Glutamatergic neuron (in vitro differentiated cells): ENCODE results near the gene ZNF554. TPM values are rescaled to one million over a fixed set of nuclear protein-coding genes. Genes with fewer than 3 reads are reported as not detected.

Source experiments
- DNase-seq: peaks from one replicate; pipeline ENCODE4 v3.0.0; 2022
- H3K27ac Mint-ChIP-seq: one replicate; pipeline ENCODE4 v1.8.0; 2020; ENCODE audit warnings: mild to moderate bottlenecking, mixed read lengths, inconsistent platforms; ENCODE audit not compliant: unreplicated experiment
- H3K27me3 Mint-ChIP-seq: one replicate; pipeline ENCODE4 v1.8.0; 2020; ENCODE audit warnings: mild to moderate bottlenecking, moderate library complexity, mixed read lengths, inconsistent platforms; ENCODE audit not compliant: unreplicated experiment
- H3K36me3 Mint-ChIP-seq: one replicate; pipeline ENCODE4 v1.8.0; 2020; ENCODE audit warnings: mild to moderate bottlenecking, mixed read lengths, inconsistent platforms; ENCODE audit not compliant: unreplicated experiment
- H3K4me1 Mint-ChIP-seq: one replicate; pipeline ENCODE4 v1.8.0; 2020; ENCODE audit warnings: mild to moderate bottlenecking, low read depth, mixed read lengths, inconsistent platforms; ENCODE audit not compliant: unreplicated experiment
- H3K4me3 Mint-ChIP-seq: one replicate; pipeline ENCODE4 v1.8.0; 2020; ENCODE audit warnings: mild to moderate bottlenecking, mixed read lengths, inconsistent platforms; ENCODE audit not compliant: unreplicated experiment
- H3K9me3 Mint-ChIP-seq: one replicate; pipeline ENCODE4 v1.8.0; 2020; ENCODE audit warnings: mild to moderate bottlenecking, moderate library complexity, mixed read lengths, inconsistent platforms; ENCODE audit not compliant: unreplicated experiment
- total RNA-seq: library from RNA; stranded (reverse); fragmentation: NEBNext Ultra II Directional; extraction: Animal tissue kit (Norgen Biotek cat#: 25700); gene quantifications from one replicate; pipeline ENCODE4 v1.2.1, GENCODE V29; 2021; ENCODE audit not compliant: unreplicated experiment
- TF ChIP-seq, protein P1 (sequence below): fragments of 200-600 bp; sonication (generic); IDR thresholded peaks from one replicate; pipeline ENCODE4 v1.5.0; 2021; ENCODE audit not compliant: partially characterized antibody, unreplicated experiment

Gene ZNF554
- total RNA-seq, 1 donor from 2014 or later, result 5.8 TPM

DNA sequence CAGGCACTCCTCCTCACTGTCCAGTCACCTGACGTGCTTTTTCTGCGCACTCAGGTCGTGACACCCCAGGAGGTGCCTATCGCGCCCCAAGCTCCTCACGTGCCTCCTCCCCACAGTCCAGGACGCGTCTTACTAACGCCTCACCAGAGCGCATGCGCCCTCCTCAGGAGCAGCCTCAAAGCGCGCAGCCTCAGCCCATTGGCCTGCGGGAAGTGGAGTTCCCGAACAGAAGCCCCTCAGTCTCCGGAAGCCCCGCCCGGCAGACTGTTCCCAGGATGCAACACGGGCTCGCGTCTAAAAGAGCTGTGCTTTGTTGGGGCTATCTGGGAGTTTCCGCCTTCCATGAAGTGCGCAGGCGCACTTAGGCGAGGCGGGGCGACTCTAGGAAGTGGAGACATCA, 39.2 kb downstream of the ZNF554 start:
- Mint-ChIP-seq H3K27ac (no peak overlapping the region), H3K36me3 (peaks cover 29% of the 10 kb centered on the region), H3K4me1 (no peaks in the 10 kb centered on the region), H3K4me3 (no peak overlapping the region), H3K9me3 (peaks cover 19% of the 10 kb centered on the region), H3K27me3 (peaks cover 2% of the 10 kb centered on the region)
- TF ChIP-seq, protein P1, sequence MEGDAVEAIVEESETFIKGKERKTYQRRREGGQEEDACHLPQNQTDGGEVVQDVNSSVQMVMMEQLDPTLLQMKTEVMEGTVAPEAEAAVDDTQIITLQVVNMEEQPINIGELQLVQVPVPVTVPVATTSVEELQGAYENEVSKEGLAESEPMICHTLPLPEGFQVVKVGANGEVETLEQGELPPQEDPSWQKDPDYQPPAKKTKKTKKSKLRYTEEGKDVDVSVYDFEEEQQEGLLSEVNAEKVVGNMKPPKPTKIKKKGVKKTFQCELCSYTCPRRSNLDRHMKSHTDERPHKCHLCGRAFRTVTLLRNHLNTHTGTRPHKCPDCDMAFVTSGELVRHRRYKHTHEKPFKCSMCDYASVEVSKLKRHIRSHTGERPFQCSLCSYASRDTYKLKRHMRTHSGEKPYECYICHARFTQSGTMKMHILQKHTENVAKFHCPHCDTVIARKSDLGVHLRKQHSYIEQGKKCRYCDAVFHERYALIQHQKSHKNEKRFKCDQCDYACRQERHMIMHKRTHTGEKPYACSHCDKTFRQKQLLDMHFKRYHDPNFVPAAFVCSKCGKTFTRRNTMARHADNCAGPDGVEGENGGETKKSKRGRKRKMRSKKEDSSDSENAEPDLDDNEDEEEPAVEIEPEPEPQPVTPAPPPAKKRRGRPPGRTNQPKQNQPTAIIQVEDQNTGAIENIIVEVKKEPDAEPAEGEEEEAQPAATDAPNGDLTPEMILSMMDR, result no peak
- no peak for DNase-seq

DNA sequence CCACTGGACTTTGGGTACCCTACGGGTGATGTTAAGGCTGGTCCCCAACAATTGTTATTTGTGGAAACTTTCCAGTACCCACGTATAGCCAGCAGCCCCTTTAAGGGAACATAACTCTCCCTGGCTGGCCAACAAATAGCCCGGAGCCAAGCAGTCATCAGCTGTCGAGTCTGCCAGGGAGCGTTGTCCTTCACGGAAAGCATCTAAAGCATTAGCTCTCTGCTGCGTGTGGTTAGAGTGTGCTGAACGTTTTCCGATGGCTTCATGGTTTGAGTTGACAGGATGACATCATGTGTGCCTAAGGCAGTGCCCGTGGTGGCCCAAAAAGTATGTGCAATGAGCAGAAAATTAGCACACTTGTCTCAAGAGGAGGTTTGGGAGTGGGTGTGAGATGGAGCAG, 44.1 kb downstream of the ZNF554 start:
- H3K9me3 Mint-ChIP-seq, result peaks cover 18% of the 10 kb centered on the region

DNA sequence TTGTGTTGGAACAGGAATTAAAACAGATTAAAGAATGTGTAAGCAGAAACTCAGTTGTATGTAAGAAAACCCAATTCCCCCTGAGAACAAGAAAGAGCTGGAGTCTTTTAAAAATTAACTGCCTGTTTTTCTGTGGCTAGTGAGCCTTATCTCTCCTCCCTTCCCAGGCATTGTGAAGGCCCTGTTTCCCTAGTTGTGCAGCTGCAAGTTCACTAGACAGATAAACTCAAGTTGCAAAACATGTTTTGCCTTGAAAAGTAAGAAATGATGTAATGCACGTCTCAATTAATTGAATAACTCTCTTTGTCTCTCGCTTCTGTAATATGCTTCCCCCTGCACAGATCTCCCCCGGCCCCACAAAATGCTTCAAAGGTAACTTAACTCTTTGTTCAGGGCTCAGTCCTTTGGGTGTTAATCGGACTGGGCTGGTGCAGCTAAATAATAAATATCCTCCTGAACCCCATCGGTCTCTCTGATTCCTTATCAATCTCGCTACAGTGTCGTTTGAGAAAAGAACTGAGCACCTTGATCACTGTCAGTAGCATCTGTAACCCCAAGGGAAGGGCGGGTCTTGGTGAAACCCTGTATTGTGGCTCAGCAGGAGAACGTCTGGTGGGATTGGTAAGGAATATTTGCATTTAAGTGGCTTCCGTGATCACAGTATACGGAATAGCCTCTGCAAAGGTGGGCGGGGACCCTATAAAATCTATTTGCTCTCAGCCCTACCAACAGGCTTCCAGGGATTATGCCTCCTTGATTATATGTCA, 45.8 kb downstream of the ZNF554 start:
- DNase-seq, result no peak
- H3K36me3 Mint-ChIP-seq, result no peaks in the 10 kb centered on the region
- H3K4me3 Mint-ChIP-seq, result no peak overlapping the region
- H3K27me3 Mint-ChIP-seq, result peaks cover 5% of the 10 kb centered on the region
- peaks cover 13% of the 10 kb centered on the region for H3K9me3 Mint-ChIP-seq
- no peak overlapping the region for H3K27ac Mint-ChIP-seq
- TF ChIP-seq, protein P1, result no peak
- H3K4me1 Mint-ChIP-seq, result no peaks in the 10 kb centered on the region

More for the DNA sequence above, 44.1 kb downstream of the ZNF554 start:
- no peak for DNase-seq
- Mint-ChIP-seq H3K27ac (no peak overlapping the region), H3K4me1 (no peaks in the 10 kb centered on the region), H3K4me3 (no peak overlapping the region), H3K36me3 (peaks cover 7% of the 10 kb centered on the region), H3K27me3 (peaks cover 8% of the 10 kb centered on the region)
- TF ChIP-seq, protein P1, result no peak

DNA sequence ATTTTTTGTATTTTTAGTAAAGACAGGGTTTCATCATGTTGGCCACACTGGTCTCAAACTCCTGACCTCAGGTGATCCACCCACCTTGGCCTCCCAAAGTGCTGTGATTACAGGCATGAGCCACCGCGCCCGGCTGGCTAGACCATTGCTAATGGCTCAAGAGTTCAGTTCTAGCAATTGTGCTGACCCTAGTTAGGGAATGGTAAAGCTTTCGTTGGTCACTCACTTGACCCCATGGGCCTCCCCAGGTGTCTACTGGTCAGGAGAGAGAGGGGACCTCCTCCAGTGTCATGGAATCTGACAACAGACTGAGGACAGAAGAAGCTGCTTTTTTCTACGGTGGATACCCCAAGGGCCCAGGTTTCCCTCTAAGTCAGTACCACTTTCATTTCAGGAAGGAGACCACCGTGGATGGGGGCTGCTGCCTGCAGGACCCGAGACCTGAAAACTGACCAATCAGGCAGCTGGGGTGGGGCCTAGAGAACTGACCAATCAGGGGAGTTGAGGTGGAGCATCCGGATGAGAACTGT, 46.9 kb downstream of the ZNF554 start:
- Mint-ChIP-seq H3K9me3 (peaks cover 15% of the 10 kb centered on the region), H3K27ac (no peak overlapping the region), H3K36me3 (peaks cover 7% of the 10 kb centered on the region), H3K4me1 (no peaks in the 10 kb centered on the region), H3K27me3 (peaks cover 5% of the 10 kb centered on the region), H3K4me3 (no peak overlapping the region)
- DNase-seq, result no peak
- TF ChIP-seq, protein P1, result no peak
